HEK293 (cell line): ENCODE measurements around the gene NATD1.
A peak's percentile ranks its signal among the peaks of the same experiment; 100 is the strongest.

Experiments used
- BCL11B ChIP-seq: fragments of 450-650 bp; formaldehyde crosslinking; IDR thresholded peaks from 2 replicates; pipeline ENCODE4 v1.5.1; 2016; ENCODE audit warnings: low read depth, missing biosample characterization, missing genetic modification characterization
- INSM2 ChIP-seq: fragments of 450-650 bp; formaldehyde crosslinking; IDR thresholded peaks from 2 replicates; pipeline ENCODE4 v1.5.1; 2016; ENCODE audit warnings: missing biosample characterization, missing genetic modification characterization
- MEIS1 ChIP-seq: sonication (generic); formaldehyde crosslinking; IDR thresholded peaks from 2 replicates; pipeline ENCODE4 v1.8.1; 2022; ENCODE audit warnings: missing genetic modification reagents, mild to moderate bottlenecking, borderline replicate concordance
- PRDM1 ChIP-seq: fragments of 450-650 bp; formaldehyde crosslinking; IDR thresholded peaks from 2 replicates; pipeline ENCODE4; 2016; ENCODE audit warnings: missing biosample characterization, missing genetic modification characterization
- PRDM2 ChIP-seq: fragments of 450-650 bp; formaldehyde crosslinking; IDR thresholded peaks from 2 replicates; pipeline ENCODE4 v1.5.1; 2016; ENCODE audit warnings: missing biosample characterization, missing genetic modification characterization, borderline replicate concordance
- SCRT1 ChIP-seq: fragments of 450-650 bp; formaldehyde crosslinking; IDR thresholded peaks from 2 replicates; pipeline ENCODE4 v1.5.1; 2016; ENCODE audit warnings: missing biosample characterization, missing genetic modification characterization, borderline replicate concordance
- SP2 ChIP-seq: fragments of 450-650 bp; formaldehyde crosslinking; IDR thresholded peaks from 2 replicates; pipeline ENCODE4 v1.5.1; 2016; ENCODE audit warnings: missing biosample characterization, missing genetic modification characterization
- YY1 ChIP-seq: fragments of 450-650 bp; formaldehyde crosslinking; IDR thresholded peaks from 2 replicates; pipeline ENCODE4 v1.5.1; 2018; ENCODE audit warnings: missing biosample characterization, missing genetic modification characterization
- ZBTB10 ChIP-seq: fragments of 450-650 bp; formaldehyde crosslinking; IDR thresholded peaks from 2 replicates; pipeline ENCODE4 v1.5.1; 2016; ENCODE audit warnings: missing biosample characterization, missing genetic modification characterization
- ZBTB7A ChIP-seq: fragments of 450-650 bp; formaldehyde crosslinking; IDR thresholded peaks from 2 replicates; pipeline ENCODE4 v1.5.1; 2016; ENCODE audit warnings: low read depth, missing biosample characterization, missing genetic modification characterization
- ZNF10 ChIP-seq: fragments of 450-650 bp; formaldehyde crosslinking; IDR thresholded peaks from 2 replicates; pipeline ENCODE4 v1.5.1; 2017; ENCODE audit warnings: missing biosample characterization, missing genetic modification characterization
- ZNF133 ChIP-seq: fragments of 450-650 bp; formaldehyde crosslinking; IDR thresholded peaks from 2 replicates; pipeline ENCODE4 v1.5.1; 2016; ENCODE audit warnings: missing biosample characterization, missing genetic modification characterization
- ZNF146 ChIP-seq: fragments of 450-650 bp; formaldehyde crosslinking; IDR thresholded peaks from 2 replicates; pipeline ENCODE4 v1.5.1; 2016; ENCODE audit warnings: missing biosample characterization, missing genetic modification characterization
- ZNF175 ChIP-seq: fragments of 450-650 bp; formaldehyde crosslinking; IDR thresholded peaks from 2 replicates; pipeline ENCODE4 v1.5.1; 2016; ENCODE audit warnings: missing biosample characterization, missing genetic modification characterization
- ZNF248 ChIP-seq: fragments of 450-650 bp; formaldehyde crosslinking; IDR thresholded peaks from 2 replicates; pipeline ENCODE4 v1.5.1; 2017; ENCODE audit warnings: missing biosample characterization, missing genetic modification characterization
- ZNF26 ChIP-seq: fragments of 450-650 bp; formaldehyde crosslinking; IDR thresholded peaks from 2 replicates; pipeline ENCODE4 v1.5.1; 2016; ENCODE audit warnings: missing biosample characterization, missing genetic modification characterization
- ZNF324 ChIP-seq: fragments of 450-650 bp; formaldehyde crosslinking; IDR thresholded peaks from 2 replicates; pipeline ENCODE4 v1.5.1; 2016; ENCODE audit warnings: missing biosample characterization, missing genetic modification characterization
- ZNF366 ChIP-seq: fragments of 450-650 bp; formaldehyde crosslinking; conservative IDR thresholded peaks from 2 replicates; pipeline ENCODE4 v1.5.1; 2016; ENCODE audit warnings: missing biosample characterization, missing genetic modification characterization
- ZNF37A ChIP-seq: fragments of 450-650 bp; IDR thresholded peaks from 2 replicates; pipeline ENCODE4 v1.5.1; 2018; ENCODE audit warnings: missing biosample characterization, missing genetic modification characterization
- ZNF488 ChIP-seq: fragments of 450-650 bp; formaldehyde crosslinking; IDR thresholded peaks from 2 replicates; pipeline ENCODE4 v1.5.1; 2016; ENCODE audit warnings: missing biosample characterization, missing genetic modification characterization
- ZNF501 ChIP-seq: fragments of 450-650 bp; formaldehyde crosslinking; IDR thresholded peaks from 2 replicates; pipeline ENCODE4 v1.5.1; 2016; ENCODE audit warnings: missing biosample characterization, missing genetic modification characterization
- ZNF548 ChIP-seq: fragments of 450-650 bp; formaldehyde crosslinking; IDR thresholded peaks from 2 replicates; pipeline ENCODE4 v1.5.1; 2016; ENCODE audit warnings: missing biosample characterization, missing genetic modification characterization
- ZNF621 ChIP-seq: fragments of 450-650 bp; formaldehyde crosslinking; IDR thresholded peaks from 2 replicates; pipeline ENCODE4 v1.5.1; 2017; ENCODE audit warnings: missing biosample characterization, missing genetic modification characterization
- ZNF626 ChIP-seq: fragments of 450-650 bp; sonication (Bioruptor Pico); formaldehyde crosslinking; IDR thresholded peaks from 2 replicates; pipeline ENCODE4 v1.5.1; 2018; ENCODE audit warnings: missing biosample characterization, missing genetic modification characterization, inconsistent platforms
- ZNF701 ChIP-seq: fragments of 450-650 bp; formaldehyde crosslinking; IDR thresholded peaks from 2 replicates; pipeline ENCODE4 v1.5.1; 2016; ENCODE audit warnings: missing biosample characterization, missing genetic modification characterization
- ZNF707 ChIP-seq: fragments of 450-650 bp; formaldehyde crosslinking; IDR thresholded peaks from 2 replicates; pipeline ENCODE4 v1.5.1; 2016; ENCODE audit warnings: missing biosample characterization, missing genetic modification characterization
- ZNF76 ChIP-seq: fragments of 450-650 bp; formaldehyde crosslinking; IDR thresholded peaks from 2 replicates; pipeline ENCODE4; 2016; ENCODE audit warnings: low read depth, missing biosample characterization, missing genetic modification characterization, borderline replicate concordance
- ZSCAN23 ChIP-seq: fragments of 450-650 bp; formaldehyde crosslinking; IDR thresholded peaks from 2 replicates; pipeline ENCODE4 v1.5.1; 2016; ENCODE audit warnings: missing biosample characterization, missing genetic modification characterization
- ZSCAN30 ChIP-seq: fragments of 450-650 bp; IDR thresholded peaks from 2 replicates; pipeline ENCODE4 v1.5.1; 2018; ENCODE audit warnings: missing biosample characterization, mild to moderate bottlenecking, missing genetic modification characterization, moderate library complexity

NATD1 gene

GRCh38 chr17:21214015-21214776 is 39.0 kb downstream of the NATD1 start, which contains the start of gene TMEM11 (continued):
- TF ChIP-seq MEIS1 (CRISPR knock-in tag) (no peak), ZNF488 (tag by site-specific recombination) (no peak), ZNF501 (tag by site-specific recombination) (peak; percentile 79), ZSCAN23 (no peak), ZNF621 (tag by site-specific recombination) (no peak), ZNF26 (tag by site-specific recombination) (no peak), ZSCAN30 (tag by site-specific recombination) (peak; percentile 58; the same call in 1 of the 2 replicates), YY1 (tag by site-specific recombination) (peak; percentile 97), ZNF701 (tag by site-specific recombination) (no peak), ZNF548 (no peak), ZBTB7A (tag by site-specific recombination) (peak; percentile 89), ZBTB10 (no peak), INSM2 (tag by site-specific recombination) (no peak; the same call in 1 of the 2 replicates), ZNF37A (tag by site-specific recombination) (no peak), ZNF146 (no peak), ZNF76 (tag by site-specific recombination) (peak; percentile 100), ZNF133 (no peak), ZNF626 (tag by site-specific recombination) (no peak), PRDM1 (tag by site-specific recombination) (no peak), SP2 (peak; percentile 88), ZNF248 (tag by site-specific recombination) (no peak), BCL11B (tag by site-specific recombination) (no peak), ZNF707 (tag by site-specific recombination) (no peak), PRDM2 (tag by site-specific recombination) (no peak), SCRT1 (tag by site-specific recombination) (no peak), ZNF324 (tag by site-specific recombination) (peak; percentile 37; the same call in 1 of the 2 replicates), ZNF10 (tag by site-specific recombination) (no peak; the same call in 1 of the 2 replicates), ZNF366 (tag by site-specific recombination) (no peak), ZNF175 (no peak)
